SJSA1 (cell line): ENCODE results near the gene ZNF850. TPM values are rescaled to one million over a fixed set of nuclear protein-coding genes. Genes with fewer than 3 reads are reported as not detected.
"Not testable (repeated sequence)": the region's sequence is repeated elsewhere in the genome, so short reads cannot be mapped to it uniquely, and the experiment has no call there.

Source experiments
- DNase-seq, 2 experiments: peaks; one replicate each; pipeline ENCODE4 v3.0.0-alpha.2; 2015 to 2020; ENCODE audit warnings: low spot score in 2 of 2, low read depth in 1 of 2
- H3K27ac ChIP-seq: fragments of 250-450 bp; sonication (Bioruptor Pico); 2 replicates; pipeline ENCODE4 v1.5.1; 2020; ENCODE audit warnings: mild to moderate bottlenecking, moderate library complexity
- H3K27me3 ChIP-seq: fragments of 250-450 bp; sonication (Bioruptor Pico); replicated peaks from 2 replicates; pipeline ENCODE4 v1.5.1; 2020; ENCODE audit warnings: mild to moderate bottlenecking, moderate library complexity
- H3K36me3 ChIP-seq: fragments of 250-450 bp; sonication (Bioruptor Pico); 2 replicates; pipeline ENCODE4 v1.5.1; 2020; ENCODE audit warnings: mild to moderate bottlenecking
- H3K4me1 ChIP-seq: fragments of 250-450 bp; sonication (Bioruptor Pico); replicated peaks from 2 replicates; pipeline ENCODE4 v1.6.1; 2021; ENCODE audit warnings: mild to moderate bottlenecking
- H3K4me3 ChIP-seq: fragments of 250-450 bp; sonication (Bioruptor Pico); 2 replicates; pipeline ENCODE4 v1.5.1; 2020; ENCODE audit warnings: mild to moderate bottlenecking
- H3K9me3 ChIP-seq: fragments of 250-450 bp; sonication (Bioruptor Pico); replicated peaks from 2 replicates; pipeline ENCODE4 v1.5.1; 2020; ENCODE audit warnings: mild to moderate bottlenecking
- total RNA-seq: library from RNA; depleted of rRNA; stranded (reverse); fragments of >200 nt; shearing (Covaris generic); gene quantifications from 2 replicates; pipeline ENCODE4 v1.2.3, GENCODE V29; 2014

ZNF850 gene
- total RNA-seq, 1 experiment from 2014 or later, result 2.6 TPM

- no peak overlapping the region for H3K27ac ChIP-seq
- peaks cover 16% of the 10 kb centered on the region for H3K36me3 ChIP-seq
- no peak for DNase-seq
- no peaks in the 10 kb centered on the region for H3K27me3 ChIP-seq
- peaks cover 23% of the 10 kb centered on the region for H3K9me3 ChIP-seq
- no peak overlapping the region for H3K4me3 ChIP-seq
- H3K4me1 ChIP-seq, result no peaks in the 10 kb centered on the region
These were observed 24.0 kb downstream of the ZNF850 start for GRCh38 chr19:36748431-36749275.

GRCh38 chr19:36747750-36748149, 24.9 kb downstream of the ZNF850 start:
- peaks cover 25% of the 10 kb centered on the region for H3K9me3 ChIP-seq
- H3K4me3 ChIP-seq, result no peak overlapping the region
- H3K36me3 ChIP-seq, result peaks cover 16% of the 10 kb centered on the region

GRCh38 chr19:36745870-36746269, 26.7 kb downstream of the ZNF850 start:
- Histone ChIP-seq H3K27ac (no peak overlapping the region), H3K4me3 (no peak overlapping the region), H3K36me3 (peaks cover 16% of the 10 kb centered on the region), H3K27me3 (no peaks in the 10 kb centered on the region), H3K4me1 (no peaks in the 10 kb centered on the region), H3K9me3 (peaks cover 24% of the 10 kb centered on the region)
- DNase-seq, result no peak

More at GRCh38 chr19:36747750-36748149, 24.9 kb downstream of the ZNF850 start:
- Histone ChIP-seq H3K4me1 (no peaks in the 10 kb centered on the region), H3K27me3 (no peaks in the 10 kb centered on the region), H3K27ac (no peak overlapping the region)
- no peak for DNase-seq

GRCh38 chr19:36736166-36736565, 36.4 kb downstream of the ZNF850 start:
- not testable (repeated sequence) for H3K4me3 ChIP-seq

GRCh38 chr19:36719687-36720556, 52.7 kb downstream of the ZNF850 start:
- DNase-seq, result peak in 1 of 2 experiments; percentile 1
- no peak overlapping the region for H3K4me3 ChIP-seq
- H3K36me3 ChIP-seq, result peaks cover 30% of the 10 kb centered on the region
- no peak overlapping the region for H3K27ac ChIP-seq
- no peaks in the 10 kb centered on the region for H3K27me3 ChIP-seq
- peaks cover 33% of the 10 kb centered on the region for H3K9me3 ChIP-seq
- no peaks in the 10 kb centered on the region for H3K4me1 ChIP-seq

More at GRCh38 chr19:36736166-36736565, 36.4 kb downstream of the ZNF850 start:
- H3K27ac ChIP-seq, DNase-seq, H3K36me3 ChIP-seq, H3K4me1 ChIP-seq, H3K9me3 ChIP-seq, H3K27me3 ChIP-seq: not testable (repeated sequence)

GRCh38 chr19:36709423-36709822, 63.2 kb downstream of the ZNF850 start:
- H3K27me3 ChIP-seq, result no peaks in the 10 kb centered on the region
- no peak for DNase-seq
- no peaks in the 10 kb centered on the region for H3K4me1 ChIP-seq
- peaks cover 16% of the 10 kb centered on the region for H3K9me3 ChIP-seq
- no peak overlapping the region for H3K4me3 ChIP-seq
- H3K27ac ChIP-seq, result no peak overlapping the region
- peaks cover 18% of the 10 kb centered on the region for H3K36me3 ChIP-seq

- Histone ChIP-seq H3K27ac (no peak overlapping the region), H3K4me3 (no peak overlapping the region), H3K9me3 (peaks cover 8% of the 10 kb centered on the region; the same call in 1 of the 2 replicates), H3K4me1 (no peaks in the 10 kb centered on the region), H3K27me3 (no peaks in the 10 kb centered on the region), H3K36me3 (no peaks in the 10 kb centered on the region)
- no peak for DNase-seq
These were observed 65.5 kb downstream of the ZNF850 start for GRCh38 chr19:36707134-36707533.

GRCh38 chr19:36688058-36688457, 84.5 kb downstream of the ZNF850 start:
- H3K9me3 ChIP-seq, result peaks cover 13% of the 10 kb centered on the region
- no peak for DNase-seq
- no peak overlapping the region for H3K27ac ChIP-seq
- H3K36me3 ChIP-seq, result peaks cover 22% of the 10 kb centered on the region
- peak overlapping the region; percentile 71 for H3K4me3 ChIP-seq
- no peaks in the 10 kb centered on the region for H3K4me1 ChIP-seq
- no peaks in the 10 kb centered on the region for H3K27me3 ChIP-seq

GRCh38 chr19:36687214-36688056, 85.2 kb downstream of the ZNF850 start, which contains the start of gene ZNF567:
TSS of gene ZNF567 (plus strand) at chr19:36687612. CDS start at chr19:36694868, 7,256 bp downstream.
- peak; percentile 71 to 81 for DNase-seq
- Histone ChIP-seq H3K27ac (no peak within 1 kb of the TSS), H3K4me1 (no peaks in the 10 kb centered on the region)

GRCh38 chr19:36686365-36687213, 86.0 kb downstream of the ZNF850 start:
- no peak for DNase-seq
- peaks cover 13% of the 10 kb centered on the region for H3K9me3 ChIP-seq
- H3K27me3 ChIP-seq, result no peaks in the 10 kb centered on the region
- H3K27ac ChIP-seq, result no peak overlapping the region
- peaks cover 10% of the 10 kb centered on the region for H3K36me3 ChIP-seq
- peak overlapping the region; percentile 71 for H3K4me3 ChIP-seq
- no peaks in the 10 kb centered on the region for H3K4me1 ChIP-seq

More at GRCh38 chr19:36687214-36688056, 85.2 kb downstream of the ZNF850 start, which contains the start of gene ZNF567:
- Histone ChIP-seq H3K4me3 (peak within 1 kb of the TSS; percentile 71), H3K27me3 (no peaks in the 10 kb centered on the region), H3K36me3 (peaks cover 19% of the 10 kb centered on the region), H3K9me3 (peaks cover 13% of the 10 kb centered on the region)

- Histone ChIP-seq H3K36me3 (peaks cover 10% of the 10 kb centered on the region), H3K4me3 (no peak overlapping the region), H3K4me1 (no peaks in the 10 kb centered on the region), H3K27ac (no peak overlapping the region), H3K27me3 (no peaks in the 10 kb centered on the region), H3K9me3 (peaks cover 11% of the 10 kb centered on the region)
- DNase-seq, result no peak
These were observed 86.8 kb downstream of the ZNF850 start for GRCh38 chr19:36685835-36686234.

GRCh38 chr19:36679455-36679854, 93.2 kb downstream of the ZNF850 start:
- Histone ChIP-seq H3K4me3 (no peak overlapping the region), H3K9me3 (peaks cover 3% of the 10 kb centered on the region; the same call in 1 of the 2 replicates), H3K27ac (no peak overlapping the region), H3K36me3 (no peaks in the 10 kb centered on the region), H3K4me1 (no peaks in the 10 kb centered on the region), H3K27me3 (no peaks in the 10 kb centered on the region)
- DNase-seq, result no peak
